D721Med (cell line): ENCODE data around the gene ASXL1.

Experiments used
- DNase-seq: peaks from one replicate; pipeline ENCODE4 v3.0.0; 2011; ENCODE audit warnings: low spot score; ENCODE audit not compliant: insufficient read length
- FAIRE-seq: peaks from 2 replicates; lab custom pipeline; 2011; peaks lifted over from hg19 to GRCh38; lab: Jason Lieb, UNC
- CTCF ChIP-seq: IDR thresholded peaks from 2 replicates; pipeline ENCODE4 v1.5.1; 2012; ENCODE audit warnings: mild to moderate bottlenecking, control low read depth; ENCODE audit not compliant: insufficient read depth; ENCODE audit errors: missing control alignments

ASXL1 gene

GRCh38 chr20:32455901-32456701 lies 98.0 kb downstream of the ASXL1 start:
- DNase-seq, result no peak
- TF ChIP-seq CTCF, result no peak
- no peak for FAIRE-seq

- no peak for FAIRE-seq
- peak; percentile 84 for DNase-seq
- peak; percentile 58 for TF ChIP-seq CTCF
Observed at GRCh38 chr20:32456869-32457478, 98.8 kb downstream of the ASXL1 start.

GRCh38 chr20:32457479-32457986 lies 99.4 kb downstream of the ASXL1 start:
- FAIRE-seq (no peak), DNase-seq (peak; percentile 100)
- TF ChIP-seq CTCF, result no peak

- FAIRE-seq, result no peak
- DNase-seq, result no peak
- TF ChIP-seq CTCF, result no peak
Observed at GRCh38 chr20:32458061-32458836, 100.1 kb downstream of the ASXL1 start.

- DNase-seq (no peak), FAIRE-seq (no peak)
- TF ChIP-seq CTCF, result no peak
Observed at GRCh38 chr20:32458837-32459220, 100.7 kb downstream of the ASXL1 start.

GRCh38 chr20:32460231-32460630 lies 102.1 kb downstream of the ASXL1 start:
- FAIRE-seq (no peak), DNase-seq (no peak)
- no peak for TF ChIP-seq CTCF
